GM18907 (cell line): ENCODE measurements around the gene SMIM3.
"Not testable (repeated sequence)": the region's sequence is repeated elsewhere in the genome, so short reads cannot be mapped to it uniquely, and the experiment has no call there.

Experiments
- ATAC-seq: cut with Tn5 transposase; IDR thresholded peaks from one replicate; pipeline ENCODE4 v1.9.1; 2021; ENCODE audit warnings: mild to moderate bottlenecking, moderate library complexity; ENCODE audit not compliant: unreplicated experiment

Gene SMIM3

DNA sequence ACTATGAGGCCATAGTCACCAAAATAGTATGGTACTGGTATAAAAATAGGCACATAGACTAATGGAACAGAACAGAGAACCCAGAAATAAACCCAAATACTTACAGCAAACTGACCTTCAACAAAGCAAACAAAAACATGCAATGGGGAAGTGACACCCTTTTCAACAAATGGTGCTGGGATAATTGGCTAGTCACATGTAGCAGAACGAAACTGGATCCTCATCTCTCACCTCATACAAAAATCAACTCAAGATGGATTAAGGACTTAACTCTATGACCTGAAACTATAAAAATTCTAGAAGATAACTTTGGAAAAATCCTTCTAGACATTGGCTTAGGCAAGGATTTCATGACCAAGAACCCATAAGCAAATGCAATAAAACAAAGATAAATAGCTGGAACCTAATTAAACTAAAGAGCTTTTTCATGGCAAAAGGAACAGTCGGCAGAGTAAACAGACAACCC is 14.9 kb downstream of the SMIM3 start:
- ATAC-seq = not testable (repeated sequence)

DNA sequence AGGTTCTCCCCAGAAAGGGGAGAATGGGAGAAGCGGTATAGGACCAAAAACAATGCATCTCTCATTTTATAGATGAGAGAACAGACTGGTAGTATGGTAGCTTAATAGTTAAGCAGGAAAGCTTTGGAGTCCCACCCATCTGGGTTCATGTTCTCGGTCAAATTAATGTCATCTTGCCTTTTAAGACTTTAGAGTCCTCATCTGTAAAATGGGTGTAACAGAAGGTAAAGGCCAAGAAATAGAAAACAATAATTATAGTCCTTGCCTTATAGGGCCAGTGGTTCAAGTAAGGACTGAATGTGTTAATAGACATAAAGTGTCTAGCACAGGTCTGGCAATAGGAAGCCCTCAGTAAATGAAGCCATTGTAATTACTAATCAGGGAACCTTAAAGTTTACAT is 16.4 kb downstream of the SMIM3 start:
- ATAC-seq = no peak

- no peak for ATAC-seq
Measured at GRCh38 chr5:150797384-150797783, 18.8 kb downstream of the SMIM3 start.

DNA sequence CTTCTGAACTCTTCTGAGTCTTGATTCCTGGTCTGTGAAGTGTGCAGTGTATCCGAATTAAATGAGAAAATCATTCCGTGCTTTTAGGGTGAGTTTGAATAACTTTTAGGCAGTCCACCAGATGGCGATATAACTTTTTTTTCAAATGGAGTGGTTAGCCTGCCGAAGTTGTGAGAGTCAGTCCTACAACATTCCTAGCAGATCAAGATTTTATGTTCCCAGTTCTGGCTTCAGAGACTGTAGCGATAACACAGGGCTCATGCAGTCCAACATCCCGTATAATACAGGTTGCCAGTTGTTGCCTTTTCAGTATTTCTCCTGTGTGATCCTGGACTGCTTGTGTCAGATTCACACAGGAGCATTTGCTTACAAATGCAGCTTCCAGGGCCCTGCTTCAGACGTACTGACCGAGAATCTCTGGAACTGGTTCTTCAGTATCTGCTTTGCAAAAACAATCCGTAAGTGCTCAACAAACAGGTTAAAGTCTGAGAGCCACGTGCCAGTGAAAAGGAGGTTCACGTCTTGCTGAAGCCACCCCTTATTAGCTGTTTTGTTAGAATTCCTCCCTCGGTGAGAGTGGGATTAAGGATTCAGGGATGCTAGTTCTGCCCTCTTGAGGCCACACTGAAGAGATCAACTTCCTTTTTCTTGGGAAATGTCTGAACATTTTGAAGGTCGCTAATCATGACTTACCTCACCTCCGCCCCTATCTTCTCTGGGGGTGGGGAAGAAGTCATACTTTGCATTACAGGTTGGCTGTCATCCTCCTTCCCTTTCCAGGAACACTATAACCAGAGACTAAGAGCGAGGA is 22.8 kb downstream of the SMIM3 start:
- ATAC-seq = peak; percentile 74

GRCh38 chr5:150804388-150804787 is 25.8 kb downstream of the SMIM3 start:
- ATAC-seq = no peak

DNA sequence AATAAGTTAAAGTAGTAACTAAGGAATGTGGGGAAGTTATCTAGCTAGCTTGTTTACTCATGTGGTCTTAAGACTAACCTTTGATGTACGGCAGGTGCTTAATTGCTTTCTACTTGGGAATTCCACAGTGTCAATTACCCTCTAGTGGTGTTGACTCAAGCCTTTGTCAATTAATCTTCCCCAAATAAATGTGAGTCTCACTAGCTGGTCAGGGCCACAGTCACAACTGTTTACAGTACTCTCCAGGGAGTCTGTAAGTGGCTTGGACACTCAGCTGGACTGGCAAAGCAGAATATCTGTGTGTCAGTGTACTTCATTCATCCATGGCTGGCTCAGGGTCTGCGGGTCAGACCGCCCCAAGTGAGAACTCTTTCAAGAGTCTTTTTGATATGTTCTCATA is 30.8 kb downstream of the SMIM3 start:
- no peak for ATAC-seq

DNA sequence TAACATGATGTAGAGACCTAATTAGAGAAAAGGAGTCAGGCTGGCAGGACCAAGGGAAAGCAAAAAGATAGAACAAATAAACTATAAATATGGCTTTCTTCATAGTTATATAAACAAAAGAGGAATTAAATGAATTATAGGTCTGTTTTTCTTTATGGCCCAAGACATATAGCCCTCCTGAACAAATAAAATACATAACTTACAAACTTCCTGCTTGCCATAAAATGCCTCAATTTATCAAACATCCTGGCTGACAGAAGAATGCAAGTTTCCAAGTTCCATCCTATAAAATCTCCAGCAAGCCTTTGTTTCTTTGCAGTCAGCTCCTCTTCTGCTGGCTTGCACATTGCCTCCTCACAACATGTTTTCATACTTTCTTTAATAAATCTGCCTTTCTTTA is 36.5 kb downstream of the SMIM3 start:
- ATAC-seq = no peak

DNA sequence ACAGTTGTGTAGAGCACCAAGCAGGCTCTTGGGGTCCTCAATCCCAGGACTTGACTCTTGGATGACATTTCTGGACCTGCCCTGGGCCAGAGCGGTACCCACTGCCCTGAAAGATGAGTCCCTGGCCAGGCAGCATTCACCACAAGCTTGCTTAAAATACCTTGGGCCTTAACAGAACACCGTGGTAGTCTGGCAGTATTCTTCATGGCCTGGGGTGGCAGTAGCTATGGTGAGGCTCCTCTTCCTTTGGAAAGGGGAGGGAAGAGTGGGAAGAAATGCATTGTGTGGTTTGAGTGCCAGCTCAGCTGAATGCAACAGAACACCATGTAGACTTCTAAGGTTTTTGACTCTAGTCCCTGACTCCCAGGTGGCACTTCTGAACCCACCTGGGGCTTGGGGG is 38.4 kb downstream of the SMIM3 start:
- ATAC-seq = no peak

DNA sequence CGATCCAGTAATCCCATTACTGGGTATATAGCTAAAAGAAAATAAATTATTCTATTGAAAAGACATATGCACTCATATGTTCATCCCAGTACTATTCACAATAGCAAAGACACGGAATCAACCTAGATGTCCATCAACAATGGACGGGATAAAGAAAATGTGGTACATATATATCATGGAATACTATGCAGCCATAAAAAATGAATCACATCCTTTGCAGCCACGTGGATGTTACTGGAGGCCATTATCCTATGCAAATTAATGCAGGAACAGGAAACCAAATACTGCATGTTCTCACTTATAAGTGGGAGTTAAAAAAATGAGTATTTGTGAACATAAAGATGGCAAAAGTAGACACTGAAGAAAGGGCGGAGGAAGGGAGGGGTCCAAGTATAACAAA is 51.2 kb downstream of the SMIM3 start:
- no peak for ATAC-seq

DNA sequence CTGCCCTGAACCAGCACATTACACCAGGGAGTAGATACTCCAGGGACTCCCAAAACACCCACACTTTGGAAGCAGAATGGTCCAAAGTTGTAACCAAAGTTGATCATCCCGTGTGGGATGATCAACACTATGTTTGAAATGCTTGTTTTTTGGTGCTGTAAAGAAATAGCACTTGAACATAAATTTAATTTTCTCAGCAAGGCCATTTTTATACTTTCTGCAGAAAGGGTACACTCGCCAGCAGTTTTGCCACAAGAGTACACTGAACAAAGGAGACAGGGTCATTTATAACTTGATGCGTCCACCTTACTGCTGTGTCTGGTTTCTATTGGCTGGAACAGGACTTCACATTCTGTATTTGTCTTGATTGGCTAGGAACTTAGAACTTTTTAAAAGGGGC is 53.3 kb downstream of the SMIM3 start:
- ATAC-seq = not testable (repeated sequence)

DNA sequence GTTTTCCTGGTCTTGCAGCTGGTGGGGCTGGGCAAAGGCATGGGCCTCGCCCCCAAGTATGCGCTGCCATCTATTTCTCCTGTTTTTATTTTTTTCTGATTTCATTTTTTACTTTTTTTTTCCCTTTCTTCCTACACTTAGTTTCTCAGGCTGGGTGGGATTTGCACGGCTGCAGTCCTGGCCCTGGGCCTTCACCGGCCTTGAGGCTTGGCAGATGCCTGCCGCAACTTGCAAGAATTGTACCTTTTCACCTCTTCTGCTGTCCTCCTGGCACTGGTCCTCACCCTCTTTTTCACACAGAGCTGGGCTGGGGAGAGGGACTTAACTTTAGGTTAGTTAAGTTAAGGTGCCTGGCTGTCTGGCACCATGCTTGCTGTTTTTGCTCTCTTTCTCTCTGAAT is 57.5 kb downstream of the SMIM3 start:
- ATAC-seq = no peak

DNA sequence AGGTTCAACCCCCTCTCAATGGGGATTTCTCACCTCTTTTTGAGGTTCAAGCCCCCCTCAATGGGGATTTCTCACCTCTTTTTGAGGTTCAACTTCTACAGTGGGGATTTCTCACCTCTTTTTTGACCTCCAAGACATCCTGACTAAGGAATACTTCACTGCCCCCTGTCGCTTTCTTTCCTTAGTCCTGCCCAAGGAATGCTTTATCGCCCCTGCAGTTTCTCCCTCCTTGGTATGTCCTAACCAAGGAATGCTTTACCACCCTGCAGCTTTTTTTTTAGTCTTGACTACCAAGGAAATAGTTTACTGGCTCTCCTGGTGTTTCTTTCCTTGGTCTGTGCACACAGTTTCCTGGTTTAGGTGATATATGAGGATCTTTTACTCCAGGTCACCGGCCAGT is 58.1 kb downstream of the SMIM3 start:
- no peak for ATAC-seq

GRCh38 chr5:150845185-150845859 is 66.8 kb downstream of the SMIM3 start:
- not testable (repeated sequence) for ATAC-seq

- ATAC-seq = not testable (repeated sequence)
Measured at GRCh38 chr5:150846308-150846653, 67.7 kb downstream of the SMIM3 start, which contains the start of gene IRGM. IRGM (plus strand) TSS chr5:150846521; CDS start chr5:150848124, 1,603 bp downstream.
